NAMALWA (cell line): ENCODE measurements around the gene FOCAD.
A peak's percentile ranks its signal among the peaks of the same experiment; 100 is the strongest.

Experiments used
- DNase-seq: peaks from one replicate; pipeline ENCODE4 v3.0.0-alpha.2; 2015; ENCODE audit warnings: low spot score

Gene FOCAD

DNA sequence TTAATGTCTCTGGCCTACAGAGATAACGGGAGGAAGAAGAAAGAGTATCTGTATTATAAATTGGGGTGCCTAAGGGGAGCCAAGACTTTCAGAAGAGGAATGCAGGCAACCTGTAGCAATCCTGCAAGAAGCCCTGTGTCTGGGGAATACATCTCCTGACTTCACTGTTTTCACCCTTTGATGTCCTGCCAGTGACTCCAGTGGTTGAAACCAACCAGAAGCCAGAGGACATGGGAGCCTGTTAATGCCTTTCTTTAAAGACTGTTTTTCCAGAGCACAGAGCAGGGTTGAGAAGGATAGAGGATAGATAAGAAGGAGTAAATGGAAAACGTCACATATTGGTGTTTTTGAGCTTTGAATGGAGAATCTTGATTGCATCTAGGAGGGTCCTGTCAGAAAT lies 196.2 kb downstream of the FOCAD start:
- DNase-seq, result no peak

DNA sequence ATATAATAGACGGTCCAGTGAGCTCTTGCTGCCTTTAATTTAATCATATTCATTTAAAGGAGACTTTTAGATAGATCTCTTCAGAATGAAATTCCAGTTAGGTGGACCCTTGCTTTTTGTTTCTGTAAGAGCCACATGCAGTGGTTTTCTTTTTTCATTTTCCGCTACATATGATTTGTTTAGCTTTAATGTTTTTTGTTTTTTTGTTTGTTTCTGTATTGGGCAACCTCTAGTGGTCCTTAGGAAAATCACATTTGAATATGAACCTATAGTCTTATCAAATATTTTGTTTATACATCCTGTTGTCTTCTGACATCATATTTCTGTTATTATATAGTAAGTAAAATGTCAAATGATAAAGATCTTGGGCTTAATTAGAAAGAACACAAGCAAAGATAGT lies 196.6 kb downstream of the FOCAD start:
- no peak for DNase-seq

DNA sequence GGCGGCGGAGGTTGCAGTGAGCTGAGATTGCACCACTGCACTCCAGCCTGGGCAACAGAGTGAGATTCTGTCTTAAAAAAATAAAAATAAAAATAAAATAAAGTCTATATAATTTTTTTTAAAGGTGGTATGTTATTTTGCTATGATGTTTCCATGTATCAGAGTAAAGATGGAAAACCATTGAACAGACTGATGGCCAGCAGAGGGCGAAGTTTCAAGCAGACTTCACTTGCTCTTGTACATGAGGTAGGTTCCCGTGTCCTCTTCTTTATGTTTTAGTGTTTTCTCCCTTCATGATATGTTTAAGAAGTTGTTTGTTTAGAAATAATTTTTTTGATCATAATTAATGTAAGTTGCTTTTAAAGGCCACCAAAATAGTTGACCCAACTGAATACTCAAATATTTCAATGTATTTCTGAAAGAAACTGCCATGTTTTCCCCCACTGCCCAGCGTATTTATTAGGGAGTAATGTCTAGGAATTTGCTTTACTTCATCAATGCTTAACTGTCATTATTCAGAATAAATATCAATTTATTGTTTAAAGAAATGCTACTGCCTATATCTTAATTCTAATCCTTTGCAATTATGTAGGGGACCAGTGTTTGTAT lies 201.0 kb downstream of the FOCAD start:
- DNase-seq, result peak; percentile 74

DNA sequence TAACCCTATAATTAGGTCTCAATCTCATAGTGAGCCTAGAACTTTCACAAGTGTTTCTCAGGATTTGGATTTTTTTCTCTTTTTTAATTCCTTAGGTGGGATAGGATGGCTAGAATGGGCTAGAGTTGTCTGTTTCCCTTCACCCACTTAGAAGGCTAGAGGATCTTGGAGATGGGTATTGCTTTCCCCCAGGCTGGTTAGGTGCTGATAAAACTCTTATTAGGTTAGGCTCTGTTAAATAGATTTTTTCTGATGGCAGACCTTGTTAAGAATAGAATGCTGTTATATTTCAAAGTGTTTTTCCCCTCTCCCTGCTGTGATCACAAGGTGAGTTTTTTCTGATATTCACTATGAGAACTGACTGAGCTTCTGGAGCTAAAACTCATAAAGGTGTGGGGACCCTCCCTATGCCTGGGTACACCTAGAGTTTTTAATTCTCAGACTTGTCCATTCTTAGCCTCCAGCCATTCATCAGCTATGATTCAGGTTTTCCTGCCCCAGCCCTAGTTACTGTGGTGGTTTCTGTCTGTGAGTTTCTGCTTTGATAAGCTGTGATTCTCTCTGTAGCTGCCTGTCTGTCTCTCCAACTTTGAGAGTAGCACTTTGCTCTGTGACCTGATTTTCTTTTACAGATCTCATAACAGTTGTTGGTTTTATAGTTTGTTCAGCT lies 215.0 kb downstream of the FOCAD start:
- DNase-seq, result no peak

DNA sequence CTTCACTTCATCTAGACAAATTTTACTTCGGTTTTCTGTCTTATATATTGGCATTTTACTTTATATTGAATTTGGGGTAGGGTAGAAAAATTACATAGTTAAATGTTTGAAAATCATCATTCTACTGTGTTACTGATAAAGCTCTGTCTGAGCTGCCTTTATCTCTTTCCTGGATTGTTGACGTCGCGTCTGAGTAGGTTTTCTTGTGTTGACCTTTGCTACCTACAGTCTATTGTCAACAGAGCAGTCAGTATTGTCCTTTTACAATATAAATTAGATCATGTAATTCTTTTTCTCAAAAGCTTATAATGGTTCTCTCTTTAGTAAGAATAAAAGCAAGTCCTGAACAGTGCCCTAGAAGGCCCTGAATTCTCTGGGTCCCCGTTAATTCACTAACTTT lies 219.2 kb downstream of the FOCAD start:
- no peak for DNase-seq

DNA sequence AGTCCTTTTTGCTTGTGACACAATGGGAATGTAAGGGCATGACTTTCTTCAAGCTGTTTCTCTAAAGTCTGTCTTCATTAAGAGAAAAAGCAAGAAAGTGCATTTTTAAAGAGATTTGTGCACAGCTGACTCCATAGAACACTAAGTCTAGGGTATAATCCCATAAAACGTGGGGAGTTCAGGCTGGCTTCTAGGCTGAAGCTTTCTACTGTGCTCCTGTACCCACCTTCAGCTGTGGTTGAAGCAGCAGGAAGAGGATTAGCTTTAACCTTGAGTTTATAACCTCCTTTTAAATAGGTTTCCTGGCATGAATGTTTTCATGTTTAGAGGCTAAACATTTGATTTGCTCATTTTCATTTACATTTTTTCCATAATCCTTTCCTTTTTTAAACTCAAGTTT lies 220.9 kb downstream of the FOCAD start:
- DNase-seq, result no peak

DNA sequence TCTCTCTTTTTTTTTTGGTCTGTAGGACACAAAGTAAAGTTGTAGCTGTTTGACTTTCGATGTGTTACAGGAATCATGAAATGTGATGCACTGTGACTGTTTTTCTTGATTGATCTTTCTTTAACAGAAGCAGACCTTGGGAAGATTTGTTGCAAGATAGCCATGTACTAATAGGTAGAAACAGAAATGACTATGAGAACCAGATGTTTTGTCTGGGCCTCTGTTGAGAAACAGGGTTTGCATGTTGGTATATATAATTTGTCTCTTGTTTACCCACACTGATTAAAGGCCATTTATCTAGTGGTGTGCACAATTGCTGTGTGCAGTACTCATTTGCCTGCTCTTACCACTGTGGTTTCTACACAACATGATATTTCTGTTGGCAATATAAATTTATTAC lies 222.3 kb downstream of the FOCAD start:
- no peak for DNase-seq

DNA sequence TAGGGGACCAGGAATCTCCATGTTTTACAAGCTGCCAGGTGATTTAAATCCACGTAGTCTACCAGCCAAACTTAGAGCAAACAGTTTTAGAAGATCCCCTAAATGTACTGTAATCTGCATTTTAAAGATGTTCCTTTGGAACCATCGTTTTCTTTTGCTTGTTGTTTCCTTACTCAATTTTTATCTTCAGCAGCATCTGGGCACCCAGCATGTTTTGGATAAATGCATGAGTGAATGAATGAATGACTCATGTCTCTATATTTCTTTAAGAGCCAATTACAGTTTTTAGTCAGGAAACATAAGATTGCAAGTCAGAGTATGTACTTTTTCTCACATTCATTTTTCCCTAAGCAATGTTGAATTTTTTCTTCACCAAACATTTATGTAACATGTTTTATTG lies 224.4 kb downstream of the FOCAD start:
- DNase-seq, result no peak

DNA sequence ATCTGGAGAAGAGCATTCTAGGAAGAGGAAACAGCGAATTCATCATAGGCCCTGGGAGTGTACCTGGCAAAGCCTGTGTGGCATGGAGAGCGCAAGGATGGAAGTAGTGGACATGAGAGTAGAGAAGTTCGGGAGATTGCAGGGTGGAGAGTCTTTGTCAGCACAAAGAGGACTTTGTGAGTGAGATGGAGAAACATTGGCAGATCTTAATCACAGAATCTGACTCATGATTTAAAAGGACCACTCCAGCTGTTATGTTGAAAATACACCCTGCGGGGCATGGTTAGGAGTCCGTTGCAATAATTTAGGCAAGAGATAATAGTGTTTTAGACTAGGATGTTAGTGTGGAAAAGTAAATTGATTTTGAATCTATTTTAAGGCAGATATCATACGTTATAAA lies 230.5 kb downstream of the FOCAD start:
- DNase-seq, result no peak

DNA sequence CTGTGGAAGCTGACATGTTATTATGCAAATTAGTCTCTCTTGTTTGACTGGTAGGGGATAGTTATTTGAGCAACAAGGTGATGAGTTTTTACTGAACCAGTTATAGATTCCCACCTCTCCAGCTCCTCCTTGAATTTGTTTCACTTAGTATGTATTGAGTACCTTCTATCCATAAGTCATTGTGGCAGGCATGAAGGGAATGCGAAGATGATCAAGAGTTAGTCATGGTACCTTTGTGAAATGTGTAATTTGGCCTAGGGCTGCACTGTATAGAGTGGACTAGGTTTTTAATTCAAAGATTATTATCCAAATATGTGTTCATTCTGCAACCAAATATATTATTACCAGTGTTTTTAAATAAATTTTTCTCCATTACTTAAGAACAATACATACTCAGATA lies 237.3 kb downstream of the FOCAD start:
- no peak for DNase-seq

DNA sequence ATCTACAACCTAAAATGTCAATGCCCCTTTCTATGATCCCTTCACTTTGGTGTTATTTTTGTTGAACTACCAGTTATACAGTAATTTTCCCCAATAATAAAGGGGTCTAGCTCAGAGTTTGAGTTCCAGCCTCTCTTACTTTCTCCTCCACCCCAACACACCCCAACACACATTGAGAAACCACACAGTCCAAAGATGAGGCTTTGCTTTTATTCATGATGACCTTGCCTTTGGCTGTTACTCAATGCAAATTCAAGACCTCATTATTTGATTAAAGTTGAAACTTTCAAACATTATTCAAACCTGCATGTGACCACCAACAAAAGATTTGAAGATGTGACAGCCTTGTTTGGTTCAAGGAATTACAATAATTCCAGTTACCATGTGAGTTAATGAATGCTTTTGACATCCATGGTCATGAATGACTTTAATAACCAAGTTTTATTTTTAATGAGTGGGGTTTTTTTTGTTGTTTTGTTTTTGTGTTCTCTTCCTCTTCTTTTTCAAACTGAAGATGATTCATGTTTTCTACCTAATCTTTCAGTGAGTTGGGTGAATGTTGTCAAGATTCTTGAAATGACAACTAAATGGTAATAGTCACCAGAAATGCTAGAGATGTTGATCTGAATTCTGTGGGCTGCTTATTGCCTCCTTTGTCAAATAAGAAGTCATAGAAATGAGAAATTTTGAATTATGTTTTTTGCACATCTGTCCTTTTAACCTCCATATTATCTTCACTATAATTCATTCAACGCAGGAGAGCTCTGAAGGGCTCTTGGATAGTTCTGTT lies 241.4 kb downstream of the FOCAD start:
- no peak for DNase-seq

DNA sequence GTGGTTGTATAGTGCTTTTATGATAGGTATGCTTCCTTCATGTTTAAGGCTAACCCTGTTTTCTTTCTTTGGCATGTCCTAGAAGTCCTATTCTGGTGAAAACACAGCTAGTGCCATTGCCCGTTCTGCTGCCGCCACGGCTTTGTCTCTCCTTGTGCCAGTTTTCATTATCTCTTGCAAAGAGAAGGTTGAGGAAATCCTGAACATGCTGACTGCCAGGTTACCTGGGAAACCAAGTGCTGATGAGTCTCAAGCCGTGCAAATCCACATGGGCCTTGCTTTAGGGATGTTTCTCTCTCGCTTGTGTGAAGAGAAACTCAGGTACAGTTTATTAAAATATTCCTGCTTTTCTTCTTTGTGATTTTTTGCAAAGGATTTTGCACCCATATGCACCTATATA lies 245.2 kb downstream of the FOCAD start:
- no peak for DNase-seq

DNA sequence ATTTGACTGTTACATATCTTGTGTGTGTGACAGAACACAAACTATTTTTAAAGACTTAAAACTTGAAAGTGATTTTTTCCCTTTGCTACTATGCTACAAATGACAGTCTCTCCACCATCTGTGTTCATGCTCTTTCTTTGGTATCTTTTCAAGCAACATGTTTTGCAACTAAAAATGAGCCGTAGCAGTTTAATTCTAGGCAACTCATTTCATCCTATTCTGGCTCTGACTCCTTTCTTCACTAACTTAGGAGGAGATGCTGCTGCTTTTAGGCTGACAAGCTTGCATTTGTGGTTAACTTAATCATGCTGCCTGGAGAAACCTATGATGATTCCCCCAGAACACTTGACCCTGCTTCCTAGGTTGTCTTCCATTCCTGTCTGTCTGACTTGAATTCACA lies 246.8 kb downstream of the FOCAD start:
- no peak for DNase-seq

DNA sequence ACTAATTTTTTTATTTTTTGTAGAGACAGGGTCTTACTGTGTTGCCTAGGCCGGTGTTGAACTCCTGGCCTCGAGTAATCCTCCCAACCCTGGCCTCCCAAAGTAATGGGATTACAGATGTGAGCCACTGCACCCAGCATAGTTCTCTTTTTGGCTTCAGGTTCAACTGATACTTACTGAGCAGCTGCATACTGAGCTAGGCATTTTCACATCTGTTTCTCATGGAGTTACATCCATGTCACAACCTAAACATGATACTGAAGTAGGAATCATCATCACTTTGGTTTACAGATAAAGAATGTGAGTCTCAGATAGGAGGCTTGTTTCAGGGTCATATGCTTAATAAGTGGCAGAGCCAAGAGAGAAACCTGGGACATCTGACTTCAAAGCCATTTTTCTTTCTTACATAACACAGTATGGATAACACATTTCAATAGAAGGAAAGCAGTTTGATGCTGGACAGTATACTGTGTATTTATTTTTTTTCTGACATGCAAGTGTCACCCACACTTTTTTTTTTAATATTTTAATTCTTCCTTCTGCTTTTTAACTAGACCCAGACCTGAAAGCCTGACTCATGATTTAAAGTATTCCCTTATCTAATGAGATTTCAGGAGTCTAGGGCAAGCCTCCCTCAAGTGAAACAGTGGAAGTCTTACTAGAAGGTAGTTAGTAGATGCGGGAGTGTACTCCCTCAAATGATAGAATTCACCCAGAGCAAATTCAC lies 256.6 kb downstream of the FOCAD start:
- DNase-seq, result peak; percentile 13

DNA sequence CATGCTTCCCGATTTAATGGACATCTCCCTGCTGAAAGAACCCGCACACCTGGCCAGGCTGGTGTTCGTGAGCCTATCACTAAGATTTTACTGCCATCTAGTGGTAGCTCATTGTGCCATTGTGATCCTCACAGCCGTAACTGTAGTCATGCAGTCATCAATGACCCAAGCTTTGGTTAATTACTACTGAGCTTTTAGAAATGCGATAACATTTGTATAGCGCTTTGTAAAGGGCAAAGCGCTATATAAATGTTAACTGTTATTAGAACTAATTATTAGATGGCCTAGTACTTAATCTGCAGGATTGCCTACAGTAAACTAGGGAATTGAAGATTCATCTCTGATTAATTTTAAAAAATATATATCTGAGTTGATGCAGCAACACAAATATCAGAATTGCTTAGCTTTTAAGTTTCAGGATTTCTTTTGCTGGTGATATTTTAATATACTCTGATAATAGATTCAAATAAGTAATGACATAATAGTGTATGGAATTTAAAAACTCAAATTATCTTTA lies 257.2 kb downstream of the FOCAD start:
- peak; percentile 86 for DNase-seq

DNA sequence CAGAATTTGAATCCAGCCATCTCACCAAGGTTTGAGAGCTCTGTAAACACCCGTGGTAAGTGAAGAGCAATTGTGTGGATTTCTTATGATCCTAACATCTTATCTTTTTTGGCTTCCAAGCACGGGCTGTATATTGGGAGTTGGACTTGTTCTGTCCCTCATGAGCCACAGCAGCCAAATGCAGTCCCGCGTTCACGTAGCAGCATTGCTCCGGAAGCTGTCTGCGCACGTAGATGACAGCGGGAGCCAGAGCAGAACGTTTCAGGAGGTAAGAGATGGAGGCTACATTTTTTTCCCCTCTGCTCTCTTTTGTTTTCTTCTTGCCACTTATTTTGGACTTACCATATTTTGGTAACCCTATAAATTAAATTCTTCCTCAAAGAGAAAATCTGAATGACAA lies 260.4 kb downstream of the FOCAD start:
- no peak for DNase-seq

DNA sequence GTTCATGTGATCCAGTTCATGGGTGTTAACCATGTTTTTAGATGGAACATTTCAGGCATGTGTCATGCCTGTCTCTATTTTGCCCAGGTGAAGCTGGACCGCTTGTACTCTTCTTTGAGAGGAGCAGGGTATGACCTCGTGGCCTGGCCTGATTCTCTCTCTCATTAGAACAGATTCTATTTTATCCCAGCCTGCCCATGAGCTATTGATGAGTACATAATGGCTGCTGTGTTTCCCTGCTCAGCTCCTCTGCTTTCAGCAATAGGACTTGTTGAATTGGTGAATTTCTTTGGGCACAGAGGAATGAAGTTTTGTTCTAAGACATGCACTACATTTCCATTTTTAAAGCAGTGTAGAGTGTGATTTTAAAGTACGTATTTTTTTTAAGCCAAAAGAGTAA lies 261.2 kb downstream of the FOCAD start:
- no peak for DNase-seq

DNA sequence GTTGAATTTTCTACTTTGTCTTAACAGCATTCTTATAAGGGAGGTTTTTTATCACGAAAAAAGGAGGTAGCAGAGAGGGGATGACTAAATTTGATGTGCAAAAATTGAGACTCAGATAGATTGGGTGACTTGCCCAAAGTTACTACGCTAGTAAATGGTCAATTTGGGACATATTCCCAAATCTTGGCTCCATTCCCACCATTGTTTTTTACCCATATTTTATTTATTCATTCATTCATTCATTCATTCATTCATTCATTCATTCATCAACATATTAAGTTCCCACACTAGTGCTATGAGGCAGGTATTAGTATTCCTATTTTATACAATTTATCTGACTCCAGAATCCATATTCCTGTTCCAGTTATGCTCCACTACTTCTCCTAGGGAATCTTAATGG lies 261.8 kb downstream of the FOCAD start:
- no peak for DNase-seq

DNA sequence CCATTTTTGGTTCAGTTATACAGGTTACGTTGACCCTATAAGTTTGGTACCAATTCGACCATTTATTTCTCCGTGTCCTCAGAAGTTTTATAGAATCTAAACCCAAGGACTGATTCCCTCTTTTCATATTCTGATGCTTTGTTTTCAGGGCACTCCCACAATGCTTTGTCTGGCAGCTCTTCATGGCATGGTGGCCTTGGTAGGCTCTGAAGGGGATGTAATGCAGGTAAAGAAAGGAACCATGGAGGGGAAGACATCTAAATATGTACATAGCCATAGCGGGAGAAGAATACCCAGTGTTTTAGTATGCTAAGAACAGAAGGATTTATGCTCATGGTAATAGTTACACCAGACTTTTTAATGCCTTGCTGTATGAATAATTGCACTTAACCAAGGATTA lies 264.6 kb downstream of the FOCAD start:
- DNase-seq, result no peak

DNA sequence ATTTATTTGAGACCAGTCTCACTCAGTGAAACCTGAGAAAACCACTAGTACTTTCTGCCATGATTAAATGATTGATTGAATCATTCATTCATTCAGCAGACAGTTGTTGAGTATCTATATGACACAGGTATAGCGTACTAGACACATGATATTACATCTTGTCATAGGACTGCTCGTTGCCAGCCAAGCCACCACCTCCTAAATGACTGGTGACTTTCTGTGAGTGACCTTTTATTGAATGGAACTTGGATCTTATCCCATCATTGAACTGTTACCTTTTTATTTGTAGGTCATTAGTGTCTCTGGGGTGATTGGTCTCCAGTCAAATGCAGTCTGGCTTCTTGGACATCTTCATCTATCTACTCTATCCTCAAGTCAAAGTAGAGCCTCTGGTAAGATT lies 266.6 kb downstream of the FOCAD start:
- DNase-seq, result no peak

DNA sequence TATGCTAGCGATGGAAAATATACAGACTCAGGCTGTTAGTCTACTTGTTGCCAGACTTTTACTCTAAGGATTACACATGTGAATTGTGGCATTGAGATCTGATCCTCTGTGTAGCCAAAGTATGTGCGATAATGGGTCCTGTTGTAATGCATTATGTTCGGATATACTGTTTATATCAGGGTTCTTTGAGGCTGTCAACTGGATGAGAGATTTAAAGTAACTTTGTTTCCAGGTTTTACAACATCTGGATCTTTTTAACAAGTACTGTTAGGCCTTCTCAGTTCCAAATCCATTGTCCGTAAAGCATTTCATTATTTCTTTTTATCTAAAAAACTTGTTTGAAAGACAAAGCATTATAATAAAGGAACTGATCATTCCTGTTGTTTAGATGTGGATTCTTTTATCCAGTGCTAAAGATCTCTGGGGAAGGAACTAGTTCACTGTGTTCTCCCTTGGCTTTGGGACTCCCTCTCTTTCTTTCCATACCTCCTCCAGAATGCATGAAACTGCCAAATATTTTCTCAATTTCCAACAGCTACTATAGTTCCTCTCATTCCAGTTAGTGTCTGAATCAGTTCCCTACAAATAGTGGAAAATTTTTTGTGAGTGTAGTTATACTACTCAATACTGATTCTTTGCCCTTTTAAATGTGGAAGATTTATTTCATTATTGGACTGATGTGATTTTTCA lies 278.6 kb downstream of the FOCAD start:
- no peak for DNase-seq

DNA sequence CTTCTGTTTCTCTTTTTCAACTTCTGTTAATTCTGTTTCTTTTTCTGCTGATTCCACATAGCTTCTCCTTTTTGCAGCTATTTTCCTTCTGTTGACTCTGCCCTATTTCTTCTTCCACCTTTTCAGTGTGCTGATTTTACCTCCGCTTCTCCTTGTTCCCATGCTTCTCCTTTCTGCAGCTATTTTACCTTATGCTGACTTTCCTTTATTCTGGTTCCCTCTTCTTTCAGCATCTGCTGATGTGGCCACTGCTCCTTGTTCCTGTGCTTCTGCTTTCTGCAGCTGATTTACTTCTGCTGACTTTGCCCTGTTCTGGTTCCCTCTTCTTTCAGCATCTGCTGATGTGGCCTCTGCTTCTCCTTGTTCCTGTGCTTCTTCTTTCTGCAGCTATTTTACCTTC lies 288.6 kb downstream of the FOCAD start:
- no peak for DNase-seq
